Glutamatergic neuron (in vitro differentiated cells): ENCODE data around the gene INPP5B. TPM values are rescaled to one million over a fixed set of nuclear protein-coding genes. Genes with fewer than 3 reads are reported as not detected.
A peak's percentile ranks its signal among the peaks of the same experiment; 100 is the strongest.

Source experiments
- DNase-seq: peaks from one replicate; pipeline ENCODE4 v3.0.0; 2022
- H3K27ac Mint-ChIP-seq: one replicate; pipeline ENCODE4 v1.8.0; 2020; ENCODE audit warnings: mild to moderate bottlenecking, mixed read lengths, inconsistent platforms; ENCODE audit not compliant: unreplicated experiment
- H3K27me3 Mint-ChIP-seq: one replicate; pipeline ENCODE4 v1.8.0; 2020; ENCODE audit warnings: mild to moderate bottlenecking, moderate library complexity, mixed read lengths, inconsistent platforms; ENCODE audit not compliant: unreplicated experiment
- H3K36me3 Mint-ChIP-seq: one replicate; pipeline ENCODE4 v1.8.0; 2020; ENCODE audit warnings: mild to moderate bottlenecking, mixed read lengths, inconsistent platforms; ENCODE audit not compliant: unreplicated experiment
- H3K4me1 Mint-ChIP-seq: one replicate; pipeline ENCODE4 v1.8.0; 2020; ENCODE audit warnings: mild to moderate bottlenecking, low read depth, mixed read lengths, inconsistent platforms; ENCODE audit not compliant: unreplicated experiment
- H3K4me3 Mint-ChIP-seq: one replicate; pipeline ENCODE4 v1.8.0; 2020; ENCODE audit warnings: mild to moderate bottlenecking, mixed read lengths, inconsistent platforms; ENCODE audit not compliant: unreplicated experiment
- H3K9me3 Mint-ChIP-seq: one replicate; pipeline ENCODE4 v1.8.0; 2020; ENCODE audit warnings: mild to moderate bottlenecking, moderate library complexity, mixed read lengths, inconsistent platforms; ENCODE audit not compliant: unreplicated experiment
- CTCF ChIP-seq: fragments of 200-600 bp; sonication (generic); IDR thresholded peaks from one replicate; pipeline ENCODE4 v1.5.0; 2021; ENCODE audit not compliant: partially characterized antibody, unreplicated experiment
- total RNA-seq: library from RNA; stranded (reverse); fragmentation: NEBNext Ultra II Directional; extraction: Animal tissue kit (Norgen Biotek cat#: 25700); gene quantifications from one replicate; pipeline ENCODE4 v1.2.1, GENCODE V29; 2021; ENCODE audit not compliant: unreplicated experiment

The INPP5B gene
- total RNA-seq, 1 donor from 2014 or later: 19.3 TPM

- TF ChIP-seq CTCF: no peak
- Mint-ChIP-seq H3K4me1 (no peaks in the 10 kb centered on the region), H3K4me3 (no peak overlapping the region), H3K27me3 (peaks cover 4% of the 10 kb centered on the region), H3K27ac (no peak overlapping the region), H3K36me3 (no peaks in the 10 kb centered on the region), H3K9me3 (no peaks in the 10 kb centered on the region)
- no peak for DNase-seq
Measured at GRCh38 chr1:37948166-37948565, 1.3 kb upstream of the INPP5B start.

- Mint-ChIP-seq H3K36me3 (no peaks in the 10 kb centered on the region), H3K4me1 (no peaks in the 10 kb centered on the region), H3K27ac (peak overlapping the region; percentile 98), H3K27me3 (peaks cover 5% of the 10 kb centered on the region), H3K9me3 (no peaks in the 10 kb centered on the region), H3K4me3 (peak overlapping the region; percentile 99)
- no peak for DNase-seq
- TF ChIP-seq CTCF: no peak
Measured at GRCh38 chr1:37947364-37947763, 511 bp upstream of the INPP5B start.

- H3K27ac Mint-ChIP-seq: peak overlapping the region; percentile 98
- H3K27me3 Mint-ChIP-seq: peaks cover 6% of the 10 kb centered on the region
- peak overlapping the region; percentile 99 for H3K4me3 Mint-ChIP-seq
- TF ChIP-seq CTCF: no peak
- H3K36me3 Mint-ChIP-seq: no peaks in the 10 kb centered on the region
- DNase-seq: peak; percentile 25
- no peaks in the 10 kb centered on the region for H3K4me1 Mint-ChIP-seq
- H3K9me3 Mint-ChIP-seq: no peaks in the 10 kb centered on the region
Measured at GRCh38 chr1:37945743-37946702, 830 bp downstream of the INPP5B start.

- Mint-ChIP-seq H3K4me3 (no peak overlapping the region), H3K4me1 (no peaks in the 10 kb centered on the region), H3K27me3 (peaks cover 7% of the 10 kb centered on the region), H3K9me3 (no peaks in the 10 kb centered on the region), H3K36me3 (no peaks in the 10 kb centered on the region), H3K27ac (no peak overlapping the region)
- DNase-seq: no peak
- TF ChIP-seq CTCF: no peak
Measured at GRCh38 chr1:37945251-37945650, 1.6 kb downstream of the INPP5B start.

GRCh38 chr1:37944816-37945215 is 2.0 kb downstream of the INPP5B start:
- Mint-ChIP-seq H3K9me3 (no peaks in the 10 kb centered on the region), H3K27ac (no peak overlapping the region), H3K4me1 (peaks cover 2% of the 10 kb centered on the region), H3K27me3 (peaks cover 7% of the 10 kb centered on the region), H3K4me3 (no peak overlapping the region), H3K36me3 (no peaks in the 10 kb centered on the region)
- no peak for DNase-seq
- no peak for TF ChIP-seq CTCF
